CD14-positive monocyte (primary cell): ENCODE results near the gene LAG3. TPM values are rescaled to one million over a fixed set of nuclear protein-coding genes. Genes with fewer than 3 reads are reported as not detected.

ENCODE experiments used
- DNase-seq, 3 donors: peaks; one replicate each; pipeline ENCODE4 v3.0.0-alpha.2; 2011 to 2022
- H2AFZ ChIP-seq: 2 replicates; pipeline ENCODE4 v1.6.0; 2012; ENCODE audit warnings: mild to moderate bottlenecking, low read depth, low read length, inconsistent platforms; ENCODE audit not compliant: insufficient read depth, poor library complexity, severe bottlenecking
- H3K27ac ChIP-seq, 2 donors: 1 replicate in 1 of 2; 2 replicates in 1 of 2; pipeline ENCODE4 v1.5.1; 2012 to 2013; ENCODE audit warnings: low read length in 2 of 2, control low read depth in 1 of 2, inconsistent platforms in 1 of 2, low read depth in 1 of 2, mild to moderate bottlenecking in 1 of 2
- H3K27me3 ChIP-seq, 2 donors: one replicate each; pipeline versions ENCODE4 v1.6.0 to v1.6.1; 2011 to 2013; ENCODE audit warnings: low read length in 2 of 2; ENCODE audit not compliant: control insufficient read depth in 2 of 2, insufficient read depth in 2 of 2
- H3K36me3 ChIP-seq, 2 donors: replicated peaks in 1 of 2; 1 replicate in 1 of 2; 2 replicates in 1 of 2; pipeline versions ENCODE4 v1.5.1 to v1.6.1; 2012 to 2013; ENCODE audit warnings: low read length in 2 of 2, control low read depth in 1 of 2, inconsistent platforms in 1 of 2, mild to moderate bottlenecking in 1 of 2; ENCODE audit not compliant: insufficient read depth in 2 of 2, control insufficient read depth in 1 of 2
- H3K4me1 ChIP-seq, 2 donors: 1 replicate in 1 of 2; 2 replicates in 1 of 2; pipeline versions ENCODE4 v1.5.1 to v1.6.1; 2012 to 2013; ENCODE audit warnings: low read length in 2 of 2, control low read depth in 1 of 2, inconsistent platforms in 1 of 2, mild to moderate bottlenecking in 1 of 2, moderate library complexity in 1 of 2; ENCODE audit not compliant: insufficient read depth in 2 of 2, control insufficient read depth in 1 of 2
- H3K4me2 ChIP-seq: replicated peaks from 2 replicates; pipeline ENCODE3; 2012; ENCODE audit warnings: low read length, moderate library complexity, mild to moderate bottlenecking; ENCODE audit not compliant: poor library complexity, severe bottlenecking; ENCODE audit errors: extremely low read depth
- H3K4me3 ChIP-seq, 3 experiments: fragments of 200-600 bp in 1 of 3; sonication (generic) in 1 of 3; replicated peaks in 1 of 3; 1 replicate in 2 of 3; 2 replicates in 1 of 3; pipeline ENCODE4 v1.5.1; 2011 to 2013; ENCODE audit warnings: low read length in 3 of 3, mild to moderate bottlenecking in 3 of 3, control low read depth in 2 of 3, low read depth in 2 of 3, inconsistent platforms in 1 of 3, moderate library complexity in 1 of 3
- H3K79me2 ChIP-seq: 2 replicates; pipeline ENCODE4 v1.6.0; 2012; ENCODE audit warnings: mild to moderate bottlenecking, control low read depth, inconsistent platforms, low read length, moderate library complexity; ENCODE audit not compliant: insufficient read depth
- H3K9ac ChIP-seq: 2 replicates; pipeline ENCODE4 v1.6.0; 2017; ENCODE audit warnings: low read length, mild to moderate bottlenecking; ENCODE audit not compliant: insufficient read depth, poor library complexity, severe bottlenecking
- H3K9me3 ChIP-seq, 2 donors: replicated peaks in 1 of 2; 1 replicate in 1 of 2; 2 replicates in 1 of 2; pipeline versions ENCODE4 v1.5.1 to v1.6.1; 2012 to 2013; ENCODE audit warnings: low read length in 2 of 2, control low read depth in 1 of 2; ENCODE audit not compliant: control insufficient read depth in 1 of 2, insufficient read depth in 1 of 2
- H4K20me1 ChIP-seq: 2 replicates; pipeline ENCODE4 v1.6.0; 2012; ENCODE audit warnings: mild to moderate bottlenecking, low read length, control low read depth, moderate library complexity; ENCODE audit not compliant: insufficient read depth
- H3K27ac Mint-ChIP-seq, 7 donors: one replicate each; pipeline ENCODE4 v1.8.0; 2020; ENCODE audit warnings: mild to moderate bottlenecking in 7 of 7, mixed read lengths in 7 of 7, moderate library complexity in 6 of 7, inconsistent platforms in 2 of 7
- H3K27me3 Mint-ChIP-seq, 3 donors: one replicate each; pipeline ENCODE4 v1.8.0; 2021 to 2022; ENCODE audit warnings: low read depth in 3 of 3, mild to moderate bottlenecking in 3 of 3, mixed read lengths in 3 of 3, moderate library complexity in 3 of 3, inconsistent platforms in 1 of 3
- H3K36me3 Mint-ChIP-seq, 2 donors: one replicate each; pipeline ENCODE4 v1.8.0; 2020; ENCODE audit warnings: mixed read lengths in 2 of 2, inconsistent platforms in 1 of 2, mild to moderate bottlenecking in 1 of 2
- H3K4me1 Mint-ChIP-seq: one replicate; pipeline ENCODE4 v1.8.0; 2020; ENCODE audit warnings: mild to moderate bottlenecking, mixed read lengths
- H3K4me3 Mint-ChIP-seq, 2 donors: one replicate each; pipeline ENCODE4 v1.8.0; 2020; ENCODE audit warnings: mild to moderate bottlenecking in 2 of 2, mixed read lengths in 2 of 2, moderate library complexity in 1 of 2
- H3K9me3 Mint-ChIP-seq, 7 donors: one replicate each; pipeline ENCODE4 v1.8.0; 2020 to 2022; ENCODE audit warnings: mixed read lengths in 7 of 7, mild to moderate bottlenecking in 6 of 7, moderate library complexity in 6 of 7, inconsistent platforms in 2 of 7
- CTCF ChIP-seq: fragments of 200-600 bp; IDR thresholded peaks from one replicate; pipeline ENCODE4 v1.8.0; 2022; ENCODE audit warnings: antibody characterized with exemption, mild to moderate bottlenecking
- WGBS: methylation state at CpG from one replicate; pipeline ENCODE4 v1.1.5; 2013; ENCODE audit warnings: missing lambda C conversion rate; ENCODE audit not compliant: insufficient coverage; 5-methylcytosine and 5-hydroxymethylcytosine counted together
- intact Hi-C, 2 donors: fragments of 100-400 bp; cut with micrococcal nuclease; formaldehyde crosslinking; loops; one replicate each; pipeline versions ENCODE4 v1.15.0 to v1.15.1; 2023
- polyA plus RNA-seq, 3 donors: library from polyadenylated mRNA; depleted of rRNA in 1 of 3; unstranded in 2 of 3; stranded (reverse) in 1 of 3; fragments of 300-500 nt in 2 of 3; fragments of >200 nt in 1 of 3; fragmentation: Illumina TruSeq in 2 of 3; gene quantifications; 1 replicate in 2 of 3; 2 replicates in 1 of 3; pipeline ENCODE4 v1.2.3, GENCODE V29; 2012 to 2021

Gene LAG3
- polyA plus RNA-seq, 3 donors: 0.04 TPM; not detected in 2

DNA sequence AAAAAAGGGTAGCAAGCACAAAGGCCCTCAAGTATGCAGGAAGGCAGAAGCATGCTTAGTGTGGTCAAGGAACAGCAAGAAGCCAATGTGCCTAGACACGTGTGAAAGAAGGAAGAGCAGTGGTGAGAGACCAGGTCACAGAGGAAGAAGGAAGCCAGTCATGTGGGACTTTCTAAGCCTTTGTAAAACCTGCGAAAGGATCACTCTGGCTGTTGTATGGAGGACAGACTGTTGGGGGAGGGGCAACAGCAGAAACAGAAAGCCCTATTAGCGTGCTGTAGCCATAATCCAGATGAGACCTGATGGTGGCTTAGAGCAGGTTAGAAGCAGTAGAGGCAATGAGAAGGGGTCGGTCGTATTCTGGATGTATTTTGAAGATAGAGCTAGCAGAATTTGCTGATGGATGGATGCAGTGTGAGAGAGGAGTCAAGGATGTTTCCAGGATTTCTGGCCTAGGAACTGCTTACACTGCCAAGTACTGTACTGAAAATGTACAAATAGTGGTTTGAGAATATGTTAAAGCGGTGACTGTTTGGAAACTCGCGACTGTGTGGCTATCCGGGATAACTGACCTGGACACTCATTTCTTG lies 13.7 kb upstream of the LAG3 start:
- Histone ChIP-seq H3K79me2 (no peaks in the 10 kb centered on the region), H3K9me3 (no peaks in the 10 kb centered on the region), H3K4me3 (no peak overlapping the region), H3K27me3 (peaks cover 0 to 9% of the 10 kb centered on the region in 2 donors), H2AFZ (no peak overlapping the region), H4K20me1 (no peaks in the 10 kb centered on the region), H3K9ac (no peak overlapping the region), H3K4me2 (no peak overlapping the region), H3K4me1 (peaks cover 19 to 21% of the 10 kb centered on the region in 2 donors), H3K36me3 (no peaks in the 10 kb centered on the region), H3K27ac (no peak overlapping the region)
- TF ChIP-seq CTCF: no peak
- peak in 2 of 3 donors; percentile 26 to 62 for DNase-seq
- Mint-ChIP-seq H3K4me1 (peaks cover 21% of the 10 kb centered on the region), H3K27ac (peak overlapping the region in 3 of 7 donors; percentile 22 to 35 (median 33)), H3K27me3 (peaks cover 11 to 16% (median 15%) of the 10 kb centered on the region in 3 donors), H3K9me3 (no peaks in the 10 kb centered on the region), H3K36me3 (no peaks in the 10 kb centered on the region), H3K4me3 (peak overlapping the region in 1 of 2 donors; percentile 37)
- 79% methylated on average over 9 of the region's 9 CpGs for WGBS
- intact Hi-C loops: no loop called here

DNA sequence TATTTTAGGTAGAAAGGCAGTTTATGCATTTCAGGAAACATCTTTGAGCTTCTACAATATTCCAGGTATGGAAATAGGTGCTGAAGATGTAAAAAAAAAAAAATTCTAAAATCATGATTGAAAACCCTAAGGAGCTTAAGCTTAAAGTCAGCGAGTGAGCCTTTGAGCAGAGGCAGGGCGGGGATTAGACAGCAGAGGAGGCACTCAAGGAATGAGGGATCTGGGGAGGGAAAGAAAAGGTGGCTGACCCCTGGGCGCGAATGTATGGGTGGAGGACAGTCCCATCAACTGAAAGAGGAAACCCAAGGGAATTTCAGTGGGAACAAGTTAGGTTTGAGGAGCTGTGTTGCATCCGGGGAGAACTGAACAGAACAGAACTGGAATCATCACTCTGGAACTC lies 12.6 kb upstream of the LAG3 start:
- H4K20me1 ChIP-seq: no peaks in the 10 kb centered on the region

More for the DNA sequence above, 12.6 kb upstream of the LAG3 start:
- no peaks in the 10 kb centered on the region for H3K79me2 ChIP-seq
- intact Hi-C loops: no loop called here
- peaks cover 0 to 2% of the 10 kb centered on the region in 2 donors for H3K36me3 Mint-ChIP-seq
- 98% methylated on average over 5 of the region's 5 CpGs for WGBS
- no peaks in the 10 kb centered on the region for H3K36me3 ChIP-seq
- H3K9me3 Mint-ChIP-seq: peaks cover 0 to 2% (median 0%) of the 10 kb centered on the region in 7 donors
- no peak overlapping the region for H2AFZ ChIP-seq
- H3K4me3 ChIP-seq: no peak overlapping the region
- H3K4me1 ChIP-seq: peaks cover 18 to 19% of the 10 kb centered on the region in 2 donors
- no peak overlapping the region for H3K27ac Mint-ChIP-seq
- no peak for DNase-seq
- no peak overlapping the region for H3K4me2 ChIP-seq
- TF ChIP-seq CTCF: no peak
- H3K27ac ChIP-seq: no peak overlapping the region
- peaks cover 19 to 26% (median 26%) of the 10 kb centered on the region in 3 donors for H3K27me3 Mint-ChIP-seq
- H3K9ac ChIP-seq: no peak overlapping the region
- no peak overlapping the region for H3K4me3 Mint-ChIP-seq
- H3K4me1 Mint-ChIP-seq: peaks cover 19% of the 10 kb centered on the region
- no peaks in the 10 kb centered on the region for H3K9me3 ChIP-seq
- peaks cover 2 to 15% of the 10 kb centered on the region in 2 donors for H3K27me3 ChIP-seq
